T-helper 1 cell (primary cell): ENCODE measurements around the gene POU2F3.
"Not testable (repeated sequence)": the region's sequence is repeated elsewhere in the genome, so short reads cannot be mapped to it uniquely, and the experiment has no call there.

Experiments used
- DNase-seq, 5 donors: peaks; one replicate each; pipeline ENCODE4 v3.0.0-alpha.2; 2012 to 2020

The POU2F3 gene

DNA sequence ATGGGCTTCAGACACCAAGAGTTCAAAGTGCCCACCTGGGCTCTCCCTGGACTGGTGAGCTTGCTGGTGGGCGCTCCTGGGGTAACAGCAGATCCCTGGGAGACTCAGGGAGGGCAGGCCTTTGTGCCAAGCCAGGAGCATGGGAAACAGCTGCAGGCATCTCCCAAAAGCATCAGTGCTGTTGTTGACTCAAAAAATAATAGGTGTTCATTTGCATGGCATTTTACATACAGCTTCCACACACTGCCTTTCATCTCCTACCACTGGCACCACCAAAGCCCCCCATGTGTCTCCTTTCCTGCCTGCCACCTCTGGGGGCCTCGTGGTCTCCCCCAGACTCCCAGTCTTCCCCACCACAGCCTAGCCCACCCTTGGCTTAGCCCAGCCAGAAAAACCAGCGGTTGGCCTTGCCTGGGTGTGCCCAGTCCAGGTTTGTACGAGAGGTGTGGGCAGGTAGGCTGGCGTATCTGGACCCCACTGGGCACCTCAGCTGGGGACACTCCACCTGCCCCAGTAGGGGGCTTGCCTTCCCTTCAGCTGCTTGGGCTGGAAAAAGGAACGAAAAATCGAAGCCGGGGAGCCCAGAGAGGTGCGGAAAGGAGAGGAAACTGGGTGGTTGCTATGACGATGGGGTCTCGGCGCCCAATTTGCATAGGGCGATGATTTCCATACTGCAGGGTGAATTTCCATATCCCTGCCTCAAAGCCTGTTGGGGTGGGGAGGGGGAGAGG is 15.0 kb downstream of the POU2F3 start:
- DNase-seq = no peak

DNA sequence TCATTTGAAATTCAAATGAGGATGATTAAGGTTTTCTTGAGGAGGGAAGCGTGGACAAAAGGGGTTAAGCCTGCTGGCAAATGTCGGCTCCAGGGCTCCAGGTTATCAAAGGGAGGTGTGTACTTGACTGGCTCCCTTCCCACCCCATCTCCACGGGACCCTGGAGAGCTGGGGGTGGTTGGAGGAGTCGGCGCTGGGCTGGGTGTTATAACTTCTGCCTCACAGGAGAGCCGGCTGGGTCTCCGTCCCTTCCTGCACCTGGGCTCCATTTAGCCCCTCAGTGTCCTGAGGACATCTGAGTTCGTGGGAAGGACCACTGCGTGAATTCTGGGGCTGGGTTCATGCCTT is 15.6 kb downstream of the POU2F3 start:
- no peak for DNase-seq

DNA sequence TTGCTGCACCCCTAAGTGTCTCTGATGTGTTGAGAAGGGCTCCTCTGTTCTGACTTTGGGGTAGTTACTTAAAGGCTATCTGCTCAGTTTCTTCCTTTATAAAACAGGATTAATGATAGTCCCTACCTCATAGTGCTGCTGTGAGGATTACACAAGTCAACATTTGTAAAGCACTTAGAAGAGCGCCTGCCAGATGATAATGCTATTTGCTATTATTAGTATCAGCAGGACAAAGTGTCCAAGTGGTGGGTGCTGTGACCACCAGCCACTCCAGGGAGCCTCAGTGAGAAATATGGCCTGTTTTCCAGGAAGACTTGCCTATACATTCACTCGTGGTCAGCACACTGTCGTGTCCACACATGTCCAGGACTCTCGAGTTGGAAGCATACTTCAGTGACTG is 16.2 kb downstream of the POU2F3 start:
- DNase-seq = no peak

DNA sequence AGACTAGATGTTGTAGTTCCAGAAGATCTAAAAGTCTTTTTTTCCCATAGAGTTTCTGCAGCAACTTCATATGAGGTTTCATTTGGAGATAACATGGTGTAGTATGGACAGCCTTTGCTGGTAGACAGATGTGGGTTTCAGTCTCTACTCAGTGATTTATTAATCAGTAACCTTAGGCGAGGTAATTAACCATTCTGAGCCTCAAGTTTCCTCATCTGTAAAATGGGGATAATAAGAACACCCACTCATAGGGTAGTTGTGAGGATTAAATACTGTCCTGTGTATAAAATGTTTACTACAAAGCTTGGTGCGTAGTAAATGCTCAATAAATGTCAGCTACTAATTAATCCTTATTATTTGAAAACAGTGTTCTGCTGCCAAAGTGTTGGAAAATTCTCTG is 16.8 kb downstream of the POU2F3 start:
- no peak for DNase-seq

DNA sequence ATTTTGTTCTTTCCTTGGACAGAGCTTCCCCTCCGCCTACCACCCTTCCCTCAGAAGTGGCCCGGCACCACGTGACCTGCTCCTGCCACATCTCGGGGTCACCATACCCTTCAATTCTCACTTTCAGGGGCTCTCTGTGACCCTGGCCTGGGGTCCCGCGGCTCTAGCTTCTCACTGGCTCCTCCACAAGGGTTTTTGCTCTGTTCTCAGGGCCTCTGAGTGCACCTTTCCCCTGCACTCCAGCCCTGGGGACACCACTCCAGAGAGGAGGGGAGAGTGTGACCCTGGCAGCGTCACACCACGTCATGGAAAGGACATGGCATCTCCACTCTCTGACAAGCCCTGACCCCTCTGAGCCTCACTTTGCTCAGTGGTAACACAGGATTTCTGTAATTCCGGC is 17.4 kb downstream of the POU2F3 start:
- DNase-seq = no peak

DNA sequence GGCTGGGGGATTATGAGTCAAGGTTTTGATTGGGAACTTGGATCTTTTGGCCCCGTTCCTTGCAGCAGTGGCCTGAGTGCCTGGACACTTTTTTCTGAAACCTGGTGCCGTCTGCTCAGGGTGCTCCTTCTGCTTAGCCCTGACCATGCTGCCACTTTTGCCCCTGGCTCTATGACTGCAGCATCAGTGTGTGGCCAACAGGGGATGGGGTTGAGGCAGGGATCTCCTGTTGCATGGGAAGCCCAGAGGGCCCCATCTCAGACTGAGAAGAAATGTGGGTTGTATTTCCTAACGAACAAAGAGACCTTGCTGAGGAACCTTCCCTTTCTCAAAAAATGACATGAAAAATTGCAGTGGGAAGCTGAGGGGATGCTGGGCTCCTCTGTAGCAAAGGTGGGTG is 18.7 kb downstream of the POU2F3 start:
- DNase-seq = no peak

DNA sequence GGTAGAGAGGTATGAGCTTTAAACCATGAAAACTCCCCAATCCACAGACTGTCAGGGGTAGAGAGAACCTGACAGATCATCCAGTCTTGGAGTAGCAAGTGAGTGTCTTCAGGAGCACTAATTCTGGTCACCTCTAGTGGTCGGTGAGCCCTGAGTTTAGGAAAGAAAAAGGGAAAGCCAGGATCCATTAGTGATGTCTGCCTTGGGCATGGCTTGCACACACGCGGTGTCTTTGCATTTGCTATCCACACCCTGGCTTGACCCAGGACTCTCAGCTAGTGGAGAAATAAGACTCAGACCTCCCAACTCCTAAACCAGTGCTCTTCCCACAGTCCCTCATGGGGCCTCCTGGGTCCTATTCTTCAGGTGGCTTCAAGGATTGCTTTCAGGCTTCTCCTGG is 19.3 kb downstream of the POU2F3 start:
- DNase-seq = no peak

DNA sequence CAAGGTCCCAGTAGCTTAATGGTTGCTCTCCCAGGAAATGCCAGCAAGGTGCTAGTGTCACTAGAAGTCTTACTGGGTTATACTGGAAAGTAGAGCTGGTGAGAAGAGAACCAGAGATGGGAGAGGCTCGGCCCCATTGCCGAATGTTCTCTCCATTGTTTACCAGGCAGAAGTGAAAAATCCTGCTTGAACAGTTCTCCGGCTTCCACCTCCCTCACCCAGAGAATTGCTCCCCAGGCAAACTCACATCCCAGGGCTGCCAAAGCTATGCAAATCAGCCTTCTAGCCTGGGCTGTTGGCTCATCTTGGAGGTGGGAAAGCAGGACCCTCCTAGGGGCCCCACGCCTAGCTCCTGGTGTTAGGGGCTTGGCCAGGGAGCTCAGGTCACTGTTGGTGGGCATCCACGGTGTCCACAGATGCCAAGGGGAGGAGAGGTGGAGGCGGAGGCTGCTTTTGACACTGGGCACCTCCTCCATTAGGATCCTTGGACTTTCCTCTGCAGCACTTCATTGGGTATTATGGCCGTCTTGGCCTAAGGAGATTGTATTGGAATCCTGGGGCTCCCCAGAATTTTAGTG is 20.1 kb downstream of the POU2F3 start:
- DNase-seq = no peak

DNA sequence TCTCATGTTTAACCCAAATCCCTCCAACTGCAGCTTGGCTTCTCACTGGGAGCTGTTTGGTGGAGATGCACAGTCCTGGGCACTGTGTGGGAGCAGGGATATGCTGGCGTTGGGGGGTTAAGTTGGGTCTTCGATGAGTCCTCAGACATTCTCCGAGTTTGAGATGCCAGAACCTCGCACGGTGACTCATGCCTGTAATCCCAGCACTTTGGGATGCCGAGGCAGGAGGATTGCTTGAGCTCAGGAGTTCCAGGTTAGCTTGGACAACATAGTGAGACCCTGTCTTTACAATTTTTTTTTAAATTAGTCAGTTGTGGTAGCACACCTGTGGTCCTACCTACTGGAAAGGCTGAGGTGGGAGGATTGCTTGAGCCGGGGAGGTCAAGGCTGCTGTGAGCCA is 20.7 kb downstream of the POU2F3 start:
- no peak for DNase-seq

DNA sequence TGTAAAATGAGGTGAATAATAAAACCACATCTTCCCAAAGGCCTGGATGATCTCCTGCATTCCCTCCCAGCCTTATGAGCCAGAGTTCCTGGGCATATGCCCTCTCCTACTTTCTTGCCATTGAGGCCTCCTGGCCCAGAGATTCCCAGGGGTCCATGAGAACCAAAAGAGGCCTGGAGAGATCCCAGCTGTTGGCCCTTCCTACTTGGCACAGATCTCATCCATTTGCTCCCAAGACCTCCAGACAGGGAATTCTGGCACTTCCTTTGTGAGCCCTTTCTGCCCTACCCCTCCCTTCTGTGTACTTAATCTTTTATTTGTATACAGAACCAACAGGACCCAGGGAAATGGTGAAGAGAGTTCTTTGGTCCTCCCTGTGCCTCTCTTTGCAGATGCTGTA is 21.4 kb downstream of the POU2F3 start:
- DNase-seq = no peak

DNA sequence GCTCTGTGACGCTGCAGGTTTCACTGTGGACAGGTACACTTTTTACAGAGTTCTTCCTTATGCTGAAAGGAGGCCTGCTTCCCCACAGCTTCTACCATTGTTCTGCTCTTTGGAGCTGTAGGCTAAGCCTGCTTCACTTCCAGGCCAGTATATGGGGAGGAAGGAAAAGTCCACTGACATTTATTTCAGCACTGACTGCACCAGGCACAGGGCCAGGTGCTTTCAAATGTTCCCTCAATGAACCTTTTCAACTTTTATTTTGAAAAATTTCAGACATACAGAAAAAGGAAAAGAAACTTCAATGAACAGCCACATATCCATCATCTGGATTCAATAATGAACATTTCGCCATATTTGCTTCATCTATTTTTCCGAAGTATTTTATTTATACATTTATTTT is 22.0 kb downstream of the POU2F3 start:
- DNase-seq = no peak

DNA sequence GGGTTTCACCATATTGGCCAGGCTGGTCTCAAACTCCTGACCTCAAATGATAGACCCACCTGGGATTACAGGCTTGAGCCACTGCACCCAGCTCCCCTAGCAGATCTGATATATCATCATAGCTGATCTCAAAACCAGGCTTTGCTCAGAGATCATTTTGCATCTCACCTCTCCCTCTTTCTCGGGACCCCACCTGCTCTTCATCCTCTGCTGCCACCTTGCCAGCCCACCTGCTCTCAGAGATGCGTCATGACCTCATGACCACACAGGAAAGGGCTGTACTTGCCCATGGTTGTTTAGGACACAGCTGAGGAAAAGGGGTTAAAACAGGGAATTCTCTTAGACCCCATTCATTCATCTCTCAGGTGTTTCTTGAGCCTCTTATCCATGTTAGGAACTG is 27.4 kb downstream of the POU2F3 start:
- DNase-seq = no peak

DNA sequence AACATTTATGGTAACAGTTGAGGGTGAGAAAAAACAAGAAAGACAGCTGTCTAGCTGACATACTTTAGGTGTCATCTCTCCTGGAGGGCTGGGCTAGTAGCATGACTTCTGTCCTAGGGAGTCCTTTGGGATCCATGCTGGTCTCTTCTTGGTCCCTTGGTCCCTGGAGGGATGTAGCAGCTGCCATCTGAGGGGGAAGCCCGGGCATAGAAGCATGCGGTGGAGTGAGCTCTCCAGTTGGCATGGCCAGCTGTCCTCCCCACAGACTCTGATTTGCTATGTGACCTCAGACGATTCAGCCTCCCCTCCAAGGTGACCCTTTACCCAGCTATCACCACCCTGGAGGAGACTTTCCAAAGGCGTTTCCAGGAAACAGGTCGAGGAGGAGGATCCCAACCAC is 28.7 kb downstream of the POU2F3 start:
- DNase-seq = no peak

DNA sequence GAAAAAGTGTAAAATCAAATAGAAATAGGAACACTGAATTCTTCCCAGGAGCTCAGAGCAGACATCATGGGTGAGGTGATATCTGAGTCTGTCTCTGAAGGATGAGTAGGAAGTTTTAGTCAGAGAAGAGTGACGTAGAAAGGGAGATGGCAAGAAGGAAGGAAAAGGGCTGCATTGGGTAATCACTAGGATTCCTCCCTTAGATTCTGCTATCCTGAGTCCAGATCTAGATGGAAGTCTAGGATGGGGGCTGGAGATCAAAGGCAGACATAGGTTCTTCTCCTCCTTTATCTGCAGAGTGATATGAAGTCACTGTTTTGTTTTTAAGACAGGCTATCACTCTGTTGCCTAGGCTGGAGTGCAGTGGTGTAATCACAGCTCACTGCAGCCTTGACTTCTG is 30.4 kb downstream of the POU2F3 start:
- no peak for DNase-seq

DNA sequence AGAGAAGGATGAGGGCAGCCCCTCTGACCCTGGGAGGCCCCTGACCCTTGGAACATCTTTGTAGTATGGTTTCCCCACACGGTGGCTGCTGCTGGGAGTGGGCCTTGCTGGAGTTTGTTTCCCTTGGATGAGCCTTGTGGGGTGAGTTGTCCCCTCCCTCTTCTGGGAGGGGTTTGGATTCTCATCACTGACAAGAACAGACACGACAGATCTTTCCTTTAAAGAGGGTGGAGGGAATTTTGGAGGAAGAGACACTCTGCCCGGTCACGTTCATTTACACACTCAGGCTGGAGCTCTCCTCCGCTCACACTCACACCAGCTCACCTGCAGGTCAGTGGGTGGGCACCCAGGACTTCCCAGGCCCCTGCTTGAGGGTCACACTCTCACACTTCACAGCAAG is 31.7 kb downstream of the POU2F3 start:
- no peak for DNase-seq

DNA sequence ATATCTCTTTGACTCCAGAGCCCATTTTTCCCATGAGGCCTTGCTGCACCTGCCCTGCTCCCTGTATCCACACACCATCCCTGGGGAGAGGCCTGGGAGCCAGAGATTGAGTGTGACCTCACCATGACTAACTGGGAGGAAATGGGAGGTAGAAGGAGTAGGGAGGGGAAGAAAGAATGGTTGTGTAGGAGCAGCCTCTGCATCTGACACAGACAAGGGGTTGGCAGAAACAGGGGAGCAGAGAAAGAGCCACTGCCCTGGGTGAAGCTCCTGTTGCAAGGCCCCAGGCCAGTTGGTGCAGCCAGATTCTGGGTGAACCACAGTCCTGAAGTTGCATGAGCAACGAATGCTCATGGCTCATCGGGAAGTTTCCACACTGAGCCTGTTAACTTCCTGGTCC is 32.4 kb downstream of the POU2F3 start:
- no peak for DNase-seq

DNA sequence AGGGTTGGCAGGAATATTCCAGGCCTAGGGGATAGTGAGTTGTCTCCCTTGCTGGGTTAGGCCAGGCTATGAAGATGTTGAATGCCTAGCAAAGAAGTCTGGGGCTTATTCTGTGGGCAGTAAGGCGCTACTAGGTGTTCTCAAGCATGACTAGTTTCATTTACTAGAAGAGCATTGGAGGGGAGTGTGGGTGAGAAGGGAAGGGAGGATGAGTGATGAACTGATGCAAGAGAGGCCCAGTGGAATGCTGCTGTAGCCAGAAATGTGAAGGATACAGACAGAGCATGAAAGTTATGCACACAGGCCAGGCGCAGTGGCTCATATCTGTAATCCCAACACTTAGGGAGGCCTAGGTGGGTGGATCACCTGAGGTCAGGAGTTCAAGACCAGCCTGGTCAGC is 33.5 kb downstream of the POU2F3 start:
- no peak for DNase-seq

DNA sequence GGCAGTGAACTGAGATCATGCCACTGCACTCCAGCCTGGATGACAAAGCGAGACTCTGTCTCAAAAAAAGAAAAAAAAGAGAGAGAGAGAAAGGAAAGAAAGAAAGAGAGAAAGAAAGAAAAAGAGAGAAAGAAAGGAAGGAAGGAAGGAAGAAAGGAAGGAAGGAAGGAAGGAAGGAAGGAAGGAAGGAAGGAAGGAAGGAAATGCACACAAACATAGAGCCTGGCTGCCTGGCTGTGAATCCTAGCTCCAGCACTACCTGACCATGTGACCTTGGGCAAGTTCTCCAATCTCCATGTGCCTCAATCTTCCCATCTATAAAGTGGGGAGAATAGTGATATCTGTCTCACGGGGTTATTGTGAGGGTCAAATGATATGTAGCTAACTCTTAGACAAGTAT is 34.0 kb downstream of the POU2F3 start:
- DNase-seq = not testable (repeated sequence)

DNA sequence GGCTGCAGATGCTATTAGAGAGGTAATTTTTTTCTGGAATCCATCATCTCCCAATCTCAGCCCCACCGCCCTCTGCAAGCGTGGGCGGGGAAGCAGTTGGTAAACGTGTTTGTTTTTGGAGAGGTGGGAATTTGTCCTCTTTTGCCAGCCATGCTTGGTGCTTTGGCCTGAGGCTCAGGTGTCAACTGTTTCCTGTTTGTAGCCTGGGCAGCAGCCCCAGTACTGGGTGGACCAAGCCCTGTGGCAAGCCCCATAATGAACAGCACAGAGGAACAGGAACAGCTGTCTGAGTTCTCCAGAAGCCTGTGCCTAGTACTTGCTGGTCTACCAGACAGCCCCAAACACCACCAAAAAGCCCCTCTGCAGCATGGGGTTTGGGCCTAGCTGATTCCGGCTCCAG is 39.6 kb downstream of the POU2F3 start:
- no peak for DNase-seq

DNA sequence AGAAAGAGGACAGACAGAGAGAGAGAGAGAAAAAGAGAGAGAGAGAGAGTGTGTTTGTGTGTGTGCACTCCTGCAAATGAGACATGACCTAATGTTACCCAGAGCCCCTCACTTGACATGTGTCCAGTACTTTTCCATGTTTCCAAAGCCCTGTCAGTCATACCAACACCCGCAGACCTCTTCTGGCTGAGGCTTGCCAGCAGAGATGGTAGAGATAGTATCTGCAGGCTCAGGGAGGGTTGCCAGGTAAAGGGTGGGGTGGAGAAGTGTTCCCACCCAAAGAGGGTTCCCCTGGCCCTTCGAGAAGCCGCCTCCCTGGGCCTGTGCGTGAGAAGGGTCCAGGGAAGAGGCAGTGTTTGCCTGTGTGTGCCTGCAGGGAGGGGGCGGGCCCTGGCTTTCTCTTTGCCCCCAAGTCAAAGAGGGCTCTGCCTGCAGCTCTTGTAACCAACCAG is 40.7 kb downstream of the POU2F3 start:
- no peak for DNase-seq

DNA sequence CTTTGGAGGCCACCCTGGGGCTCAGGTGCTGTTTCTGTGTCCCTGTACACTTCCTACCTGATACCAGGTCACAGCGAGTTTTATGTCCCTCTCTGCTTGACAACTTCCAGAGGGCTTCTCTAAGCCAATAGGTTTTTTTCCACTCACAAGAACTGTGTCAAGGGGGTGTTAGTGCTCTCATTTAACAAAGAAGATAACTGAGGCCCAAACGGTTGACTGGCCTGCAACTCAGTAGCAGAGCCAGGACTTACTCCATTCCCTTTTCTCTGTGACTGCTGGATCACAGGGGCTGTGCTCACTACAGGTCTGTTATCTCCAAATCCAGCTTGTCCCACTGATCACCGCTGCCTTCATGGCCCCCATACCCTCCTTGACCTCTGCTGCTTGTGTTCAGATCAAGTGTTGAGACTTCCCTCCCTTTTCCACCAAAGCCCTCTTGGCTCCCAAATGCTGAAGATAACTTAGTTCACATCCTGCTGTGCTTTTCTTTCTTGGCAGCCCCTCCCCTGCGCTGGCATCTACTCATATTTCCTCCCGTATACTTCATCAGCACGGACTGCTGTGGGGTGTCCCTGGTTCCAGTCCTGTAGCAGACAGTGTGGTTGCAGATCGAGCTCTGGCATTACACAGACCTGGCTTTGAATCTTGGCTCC is 41.3 kb downstream of the POU2F3 start:
- no peak for DNase-seq

DNA sequence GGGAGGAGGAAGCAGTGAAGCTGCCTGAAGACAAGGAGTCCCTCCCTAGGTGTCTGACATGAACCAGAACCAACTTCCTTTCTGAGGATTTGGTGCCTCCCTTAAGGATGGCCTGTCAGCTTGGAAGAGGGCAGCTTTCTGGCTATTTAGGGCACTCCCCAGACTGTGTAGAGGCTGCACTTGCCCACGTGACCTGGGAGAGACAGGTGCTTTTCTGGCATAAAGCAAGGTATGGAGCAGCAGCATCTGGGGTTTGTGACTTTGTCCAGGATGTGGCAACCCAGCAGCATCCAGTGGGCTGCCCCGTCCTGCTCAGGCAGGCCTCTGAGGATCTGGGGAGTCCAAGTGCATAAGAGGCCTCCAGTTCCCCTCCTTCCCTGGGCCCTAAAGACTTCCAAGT is 43.2 kb downstream of the POU2F3 start:
- DNase-seq = no peak

DNA sequence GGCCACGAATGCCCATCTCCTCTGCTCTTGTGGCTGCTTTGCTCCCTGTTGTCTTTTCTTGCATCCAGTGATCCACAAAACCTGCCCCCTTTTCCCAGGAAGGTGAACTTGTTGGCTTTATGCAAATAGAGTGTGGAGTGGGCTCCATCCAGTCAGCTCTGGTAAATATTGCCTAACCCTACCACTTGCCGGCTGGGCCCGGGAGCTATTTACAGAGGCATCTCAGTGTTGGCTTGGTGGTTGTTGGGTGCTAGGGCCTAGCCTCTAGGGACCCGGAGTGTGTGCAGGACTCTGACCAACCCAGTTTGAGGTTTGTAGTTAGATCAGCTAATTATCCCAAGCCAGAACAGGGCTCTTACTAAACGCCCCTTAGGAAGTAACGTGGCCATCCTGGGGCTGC is 44.3 kb downstream of the POU2F3 start:
- DNase-seq = no peak

DNA sequence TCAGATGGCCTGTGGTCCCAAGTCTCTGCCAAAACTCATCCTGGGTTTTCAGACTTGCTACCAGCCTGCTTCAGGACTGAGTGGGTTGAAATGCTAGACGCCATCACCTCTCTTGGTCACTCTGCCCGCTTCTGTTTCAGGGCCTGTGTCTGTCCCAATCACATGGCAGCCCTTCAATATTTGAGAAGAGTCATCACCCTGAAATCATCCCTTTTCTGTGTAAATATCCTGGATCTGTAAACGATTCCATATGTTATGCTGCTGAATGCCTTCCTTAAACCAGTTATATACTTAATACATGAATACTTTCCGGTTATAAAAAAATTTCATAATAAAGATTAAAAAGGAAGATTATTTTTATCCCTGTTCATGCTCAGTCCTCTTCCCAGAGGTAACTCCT is 45.3 kb downstream of the POU2F3 start:
- DNase-seq = no peak

DNA sequence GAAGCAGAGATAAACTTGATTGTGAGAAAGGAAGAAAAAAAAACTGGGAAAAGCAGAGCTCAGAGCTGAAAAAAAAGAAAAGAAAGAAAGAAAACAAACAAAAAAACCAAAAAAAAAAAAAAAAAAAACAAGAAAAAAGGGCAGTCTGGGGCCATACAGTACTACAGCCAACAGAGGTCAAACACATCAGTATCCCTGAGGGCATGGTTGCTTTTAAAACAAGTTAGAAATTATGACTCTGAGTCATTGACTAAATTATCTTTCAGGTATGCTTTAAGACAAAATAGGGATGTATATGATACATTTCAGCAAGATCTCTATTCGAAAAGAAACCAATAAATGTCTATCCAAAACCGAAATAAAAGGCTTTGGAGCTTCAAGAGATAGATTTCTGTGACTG is 48.1 kb downstream of the POU2F3 start:
- no peak for DNase-seq
